HG02798 (cell line): ENCODE data around the gene FAM149A.

Experiments
- ATAC-seq: cut with Tn5 transposase; IDR thresholded peaks from one replicate; pipeline ENCODE4 v1.9.1; 2021; ENCODE audit warnings: mild to moderate bottlenecking; ENCODE audit not compliant: unreplicated experiment, poor library complexity

Gene FAM149A

DNA sequence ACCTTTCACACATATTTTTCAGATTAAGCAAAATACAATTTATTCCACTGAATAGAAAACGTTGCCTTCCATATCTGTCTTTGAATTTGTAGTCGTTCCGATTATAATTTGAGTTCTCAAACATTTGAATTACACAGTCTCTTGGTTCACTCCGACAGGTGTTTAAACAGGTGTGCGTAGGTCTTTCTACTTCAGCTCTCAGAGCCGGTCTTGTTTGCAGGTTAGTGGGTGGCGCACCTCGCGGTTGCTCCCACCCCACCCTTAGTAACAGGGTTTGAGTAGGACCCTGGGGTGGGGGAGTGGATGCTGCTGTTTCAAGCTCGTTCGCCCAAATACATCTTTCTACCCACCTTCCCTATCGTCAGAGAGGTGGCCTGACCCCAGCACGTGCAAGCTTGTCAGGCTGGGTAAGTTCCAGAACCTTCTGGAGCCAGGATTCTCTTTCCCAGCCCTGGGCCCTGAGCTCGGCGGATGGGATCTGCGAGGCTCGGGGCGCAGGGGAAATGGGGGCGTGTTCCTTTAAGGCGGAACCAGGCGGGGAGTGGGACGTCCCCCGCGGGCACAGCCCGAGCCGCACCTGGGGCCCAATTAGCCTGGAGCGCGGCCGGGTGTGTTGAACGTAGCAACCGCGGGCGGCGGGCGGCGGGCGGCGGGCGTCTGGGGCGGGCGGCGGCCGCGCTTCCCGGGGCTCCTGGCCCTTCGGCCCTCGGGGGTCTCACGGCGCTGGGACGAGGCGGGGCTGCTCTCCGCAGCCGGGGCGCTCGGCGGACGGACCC lies at the start of gene FAM149A:
FAM149A (plus strand) TSS at position 591 of the 776 bp plus-strand sequence.
- peak; percentile 68 for ATAC-seq

GRCh38 chr4:186058253-186058979 lies 46.1 kb upstream of the FAM149A start:
- ATAC-seq: peak; percentile 100

GRCh38 chr4:186058980-186059316 lies 45.6 kb upstream of the FAM149A start:
- no peak for ATAC-seq

DNA sequence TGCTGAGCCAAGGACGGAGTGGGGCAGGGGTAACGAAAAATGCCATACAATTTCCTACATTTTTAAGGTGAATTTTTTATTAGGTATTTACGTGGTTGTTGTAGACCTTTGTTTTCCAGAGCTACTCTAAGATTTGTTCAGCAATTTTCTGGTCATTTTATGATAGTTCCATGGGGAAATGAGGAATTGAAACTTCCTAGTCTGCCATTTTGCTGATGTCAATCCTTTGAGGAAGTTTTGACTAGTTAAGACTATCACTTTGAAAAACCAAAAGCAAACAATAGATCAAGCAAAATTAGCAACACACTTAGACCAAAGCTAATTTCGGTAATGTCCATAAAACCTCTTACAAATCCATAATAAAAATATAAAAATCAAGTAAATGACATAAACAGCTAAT lies 42.6 kb upstream of the FAM149A start:
- no peak for ATAC-seq

GRCh38 chr4:186067757-186068385 lies 36.6 kb upstream of the FAM149A start:
- ATAC-seq: peak; percentile 87

DNA sequence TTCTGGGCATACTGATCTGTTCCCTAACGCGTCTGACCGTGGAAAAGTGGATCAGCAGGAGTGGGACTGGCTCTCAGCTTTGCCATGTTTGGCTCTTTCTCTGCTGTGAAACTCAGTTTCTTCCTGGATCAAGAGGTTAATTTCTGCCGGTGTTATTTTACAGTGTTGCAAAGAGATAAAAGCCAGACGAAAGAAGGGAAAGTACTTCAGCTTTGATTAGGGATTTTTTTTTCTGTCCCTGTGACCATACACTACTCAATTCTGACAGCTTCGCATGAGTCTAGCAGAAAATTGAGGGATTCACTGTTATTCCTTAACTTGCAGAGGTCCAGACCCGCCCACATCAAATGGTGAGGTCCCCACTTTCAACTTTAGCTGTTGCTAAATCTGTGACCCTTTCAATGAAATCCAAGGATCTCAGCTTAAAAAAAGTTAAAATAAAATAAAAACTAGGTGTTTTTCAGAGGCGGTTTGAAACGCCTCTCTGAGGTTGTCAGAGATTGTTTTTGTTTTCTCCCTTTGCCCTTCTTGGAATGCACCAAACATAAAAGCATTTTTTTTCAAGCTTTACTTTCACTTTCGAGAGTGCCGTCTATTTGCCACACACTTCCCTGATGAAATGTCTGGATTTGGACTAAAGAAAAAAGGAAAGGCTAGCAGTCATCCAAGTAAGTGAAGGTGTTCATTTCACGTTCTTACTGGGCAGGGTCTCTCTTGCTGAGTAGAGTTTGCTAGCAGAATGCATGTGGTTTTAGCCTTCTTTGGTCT lies 35.7 kb upstream of the FAM149A start, which contains the start of gene TLR3:
TLR3 (plus strand) TSS at position 576 of the 768 bp plus-strand sequence. CDS start 7,464 bp downstream, outside the sequence.
- no peak for ATAC-seq

GRCh38 chr4:186069729-186070128 lies 34.8 kb upstream of the FAM149A start:
- no peak for ATAC-seq

DNA sequence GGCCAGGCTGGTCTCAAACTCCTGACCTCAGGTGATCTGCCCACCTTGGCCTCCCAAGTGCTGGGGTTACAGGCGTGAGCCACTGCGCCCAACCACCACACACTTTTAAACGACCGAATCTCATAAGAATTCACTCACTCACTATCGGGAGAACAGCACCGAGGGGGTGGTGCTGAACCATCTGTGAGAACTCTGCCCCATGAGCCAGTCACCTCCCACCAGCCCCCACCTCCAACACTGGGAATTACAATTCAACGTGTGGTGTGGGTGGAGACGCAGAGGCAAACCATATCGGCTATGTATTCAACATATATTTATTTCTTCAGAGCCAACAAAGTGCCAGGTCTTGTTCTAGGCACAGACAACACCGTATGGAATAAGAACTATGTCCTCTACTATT lies 32.0 kb upstream of the FAM149A start:
- no peak for ATAC-seq

- ATAC-seq: no peak
These were observed 30.3 kb upstream of the FAM149A start for GRCh38 chr4:186074189-186074588.

GRCh38 chr4:186078981-186079638 lies 25.4 kb upstream of the FAM149A start:
- ATAC-seq: no peak

GRCh38 chr4:186079694-186080093 lies 24.8 kb upstream of the FAM149A start:
- no peak for ATAC-seq

DNA sequence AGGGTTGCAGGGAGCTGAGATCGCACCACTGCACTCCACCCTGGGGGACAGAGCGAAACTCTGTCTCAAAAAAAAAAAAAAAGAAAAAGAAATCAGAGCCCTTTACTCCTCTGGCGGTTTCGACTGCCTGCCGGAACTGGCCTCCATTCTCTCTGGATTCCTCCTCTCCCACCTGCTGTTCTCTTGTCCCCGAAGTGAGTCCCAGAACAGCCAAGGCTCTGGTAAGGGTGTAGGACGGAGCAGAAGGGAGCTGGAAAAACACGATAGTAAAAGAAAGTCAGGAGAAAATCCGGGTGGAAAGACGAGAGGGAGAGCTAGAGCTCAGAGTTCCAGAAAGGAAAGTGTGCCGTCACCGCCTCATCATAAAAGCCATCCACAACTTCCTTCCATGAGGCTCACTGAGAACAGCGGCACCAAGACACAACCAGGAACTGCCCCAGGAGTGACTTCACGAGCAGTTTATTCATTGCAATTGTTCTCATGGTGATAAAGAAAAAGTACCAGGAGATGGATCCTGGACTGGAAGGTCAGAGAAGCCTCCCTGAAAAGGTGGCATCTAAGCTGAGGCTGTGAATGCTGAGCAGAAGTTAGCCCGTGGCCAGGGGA lies 23.2 kb upstream of the FAM149A start:
- no peak for ATAC-seq

GRCh38 chr4:186082221-186082620 lies 22.3 kb upstream of the FAM149A start:
- no peak for ATAC-seq

DNA sequence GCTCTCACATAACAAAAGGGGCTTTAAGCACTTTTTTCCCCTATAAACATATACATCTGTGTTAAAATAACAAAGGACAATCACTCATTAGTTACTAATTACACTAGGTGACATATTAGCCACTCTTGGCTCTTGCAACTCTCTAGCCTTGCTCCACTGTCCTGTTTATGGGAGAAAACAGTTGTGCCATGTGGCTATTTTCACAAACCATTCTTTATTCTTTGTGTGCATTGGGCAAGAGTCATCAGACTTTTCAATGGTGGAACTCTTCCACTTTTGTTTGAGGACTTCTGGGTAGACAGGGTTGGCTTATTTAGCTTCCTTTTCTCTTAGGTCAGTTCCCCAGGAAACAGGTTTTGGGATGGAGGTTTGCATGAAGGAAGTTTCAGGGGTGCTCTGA lies 16.0 kb upstream of the FAM149A start:
- ATAC-seq: no peak

DNA sequence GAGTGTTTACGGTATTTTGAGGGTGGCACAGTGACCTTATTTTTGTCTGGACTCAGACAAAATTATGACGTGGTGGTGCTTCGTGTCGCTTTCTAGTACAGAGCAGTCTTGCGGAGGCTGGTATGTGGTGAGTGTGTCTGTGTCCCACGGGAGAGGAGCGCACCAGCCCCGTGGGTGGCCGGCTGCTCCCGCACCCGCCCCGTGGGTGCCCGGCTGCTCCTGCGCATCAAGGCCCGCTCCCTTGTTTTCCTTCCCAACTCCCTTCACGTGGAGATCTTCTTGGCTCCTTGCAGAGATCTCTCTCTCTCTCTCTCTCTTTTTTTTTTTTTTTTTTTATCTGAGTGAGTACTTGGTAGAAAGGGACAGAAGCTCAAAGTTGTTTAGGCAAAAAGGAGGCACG lies 12.2 kb upstream of the FAM149A start:
- no peak for ATAC-seq

GRCh38 chr4:186095406-186095805 lies 9.1 kb upstream of the FAM149A start:
- ATAC-seq: no peak

DNA sequence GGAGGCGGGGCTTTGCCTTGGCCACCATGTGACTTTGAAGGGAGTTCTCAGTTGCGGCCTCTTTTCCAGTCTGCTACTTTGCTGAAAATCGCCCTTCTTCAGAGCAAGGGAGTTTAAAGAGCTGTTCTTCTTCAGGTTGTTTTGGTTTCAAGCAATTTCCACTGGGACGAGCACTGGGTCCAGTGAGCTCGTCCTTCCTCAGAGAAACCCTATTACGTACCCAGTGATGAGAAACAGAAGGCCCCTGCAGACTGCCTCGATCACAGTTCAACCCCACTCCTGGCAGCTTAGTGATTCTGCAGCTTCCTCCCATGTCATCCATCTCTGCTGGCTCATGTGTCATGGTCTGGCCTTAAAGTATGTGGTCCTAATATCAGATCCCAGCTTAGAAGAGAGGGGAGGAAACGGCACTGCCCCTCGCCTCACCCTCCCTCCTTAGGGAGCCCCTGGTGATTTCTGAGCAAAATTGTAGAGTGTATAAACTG lies 7.8 kb upstream of the FAM149A start:
- ATAC-seq: no peak

- no peak for ATAC-seq
These were observed 7.1 kb upstream of the FAM149A start for GRCh38 chr4:186097386-186097785.

GRCh38 chr4:186102931-186103330 lies 1.6 kb upstream of the FAM149A start:
- no peak for ATAC-seq
